GM19324 (cell line): ENCODE results near the gene KDM2A.

ENCODE experiments used
- ATAC-seq: cut with Tn5 transposase; IDR thresholded peaks from one replicate; pipeline ENCODE4 v1.9.1; 2021; ENCODE audit warnings: mild to moderate bottlenecking, moderate library complexity; ENCODE audit not compliant: unreplicated experiment, low FRiP score

The KDM2A gene

DNA sequence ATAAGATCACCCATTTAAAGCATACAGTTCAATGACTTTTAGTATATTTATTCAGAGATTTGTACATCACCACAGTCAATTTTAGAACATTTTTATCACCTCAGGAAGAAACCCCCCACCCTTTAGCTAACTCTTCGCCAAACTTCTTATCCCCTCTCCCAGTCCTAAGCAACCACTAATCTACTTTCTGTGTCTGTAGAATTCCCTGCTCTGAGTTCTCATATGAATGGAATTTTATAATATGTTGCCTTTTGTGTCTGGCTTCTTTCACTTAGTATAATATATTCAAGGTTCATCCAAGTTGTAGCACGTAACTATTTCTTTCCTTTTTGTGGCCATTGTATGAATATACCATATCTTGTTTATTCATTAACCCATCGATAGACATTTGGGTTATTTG is 173.6 kb downstream of the KDM2A start:
- no peak for ATAC-seq

DNA sequence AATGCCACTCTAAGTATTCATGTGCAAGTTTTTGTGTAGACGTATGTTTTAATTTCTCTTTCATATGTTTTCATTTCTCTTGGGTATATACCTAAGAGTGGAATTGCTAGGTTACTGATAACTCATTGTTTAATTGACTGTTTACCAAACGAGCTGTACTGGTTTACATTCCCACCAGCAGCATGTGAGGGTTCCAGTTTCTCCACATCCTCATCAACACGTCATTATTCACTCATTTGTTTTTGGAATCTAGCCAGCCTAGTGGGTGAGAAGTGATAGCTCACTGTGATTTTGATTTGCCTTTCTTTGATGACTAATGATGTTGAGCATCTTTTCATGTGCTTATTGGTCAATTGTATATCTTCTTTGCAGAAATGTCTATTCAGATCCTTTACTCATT is 174.0 kb downstream of the KDM2A start:
- ATAC-seq, result no peak

DNA sequence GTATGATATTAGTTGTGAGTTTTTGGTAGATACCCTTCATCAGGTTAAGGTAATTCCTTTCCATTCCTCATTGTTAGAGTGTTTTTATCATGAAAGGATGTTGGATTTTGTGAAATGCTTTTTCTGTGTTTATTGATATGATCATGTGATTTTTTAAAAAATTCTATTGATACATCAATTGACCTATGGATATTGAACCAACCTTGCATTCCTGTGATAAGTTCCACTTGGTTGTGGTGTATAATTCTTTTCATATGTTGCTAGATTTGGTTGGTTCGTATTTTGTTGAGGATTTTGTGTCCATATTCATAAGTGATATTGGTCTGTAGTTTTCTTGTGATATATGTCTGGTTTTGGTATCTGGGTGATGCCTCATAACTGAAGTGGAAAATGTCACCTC is 176.8 kb downstream of the KDM2A start:
- no peak for ATAC-seq

DNA sequence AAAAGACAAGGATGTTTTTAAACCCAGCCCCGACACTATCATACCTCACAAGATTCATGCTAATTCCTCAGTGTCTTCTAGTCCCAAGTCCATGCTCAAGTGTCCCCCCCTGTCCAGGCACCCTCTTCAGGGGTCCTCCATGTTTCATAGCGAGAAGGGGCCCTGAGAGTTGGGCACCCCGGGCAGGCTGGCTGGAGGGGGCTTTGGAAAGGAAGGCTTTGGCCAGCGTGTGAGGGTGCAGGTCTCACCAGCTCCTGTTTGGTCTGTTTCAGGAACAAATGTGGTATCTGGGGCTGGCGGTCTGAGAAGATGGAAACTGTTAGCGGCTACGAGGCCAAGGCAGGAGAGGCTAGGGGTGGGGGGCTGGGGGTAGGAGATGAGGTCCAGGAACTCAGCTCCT is 179.7 kb downstream of the KDM2A start:
- no peak for ATAC-seq

DNA sequence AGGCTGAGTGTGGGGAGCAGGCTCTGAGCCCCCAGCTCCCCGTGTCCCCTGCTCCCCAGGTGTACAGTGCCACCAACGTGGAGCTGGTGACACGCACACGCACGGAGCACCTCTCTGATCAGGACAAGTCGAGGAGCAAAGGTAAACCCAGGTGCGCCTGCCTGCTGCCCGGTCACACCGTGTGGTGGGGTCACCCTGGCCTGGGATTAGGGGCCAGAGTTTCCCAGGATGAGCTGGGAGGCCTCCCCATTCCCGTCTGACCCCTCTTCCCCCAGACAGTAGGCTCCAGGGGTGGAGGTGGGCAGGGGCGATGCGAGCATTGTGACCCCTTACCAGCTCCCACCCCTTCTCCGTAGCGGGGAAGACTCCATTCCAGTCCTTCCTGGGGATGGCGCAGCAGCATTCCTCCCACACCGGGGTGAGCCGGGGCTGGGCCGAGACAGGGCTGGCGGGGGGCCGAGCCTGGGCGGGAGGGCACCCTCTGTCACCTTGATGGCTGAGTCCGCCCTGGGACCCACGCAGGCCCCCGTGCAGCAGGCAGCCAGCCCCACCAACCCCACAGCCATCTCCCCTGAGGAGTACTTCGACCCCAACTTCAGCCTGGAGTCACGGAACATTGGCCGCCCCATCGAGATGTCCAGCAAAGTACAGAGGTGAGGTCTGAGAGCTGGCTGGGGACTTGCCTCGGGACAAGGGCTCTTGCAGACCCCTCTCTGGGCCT is 180.6 kb downstream of the KDM2A start:
- no peak for ATAC-seq

DNA sequence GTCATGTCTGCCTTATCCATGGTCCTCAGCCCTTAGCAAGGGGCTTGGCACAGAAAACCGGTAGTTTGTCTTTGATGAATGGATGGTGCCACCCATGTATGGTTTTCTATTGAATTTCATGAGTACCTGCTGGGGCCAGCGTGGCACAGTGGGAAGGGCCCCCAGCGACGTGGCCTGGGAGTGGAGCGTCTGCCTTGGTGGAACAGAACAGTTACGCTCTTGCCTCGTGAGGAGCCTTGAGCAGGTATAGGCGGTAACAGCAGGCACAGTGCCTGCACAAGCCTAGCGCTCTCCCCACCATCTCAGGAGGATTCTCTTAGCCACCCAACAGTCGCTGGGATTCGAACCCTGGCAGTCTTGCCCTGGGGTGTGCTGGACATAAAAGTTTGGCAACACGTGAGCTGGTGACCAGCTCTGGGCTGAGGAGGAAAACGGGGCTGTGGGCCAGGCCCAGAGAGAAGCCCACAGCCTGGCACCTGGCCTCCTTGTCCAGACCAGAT is 181.2 kb downstream of the KDM2A start:
- ATAC-seq, result no peak

DNA sequence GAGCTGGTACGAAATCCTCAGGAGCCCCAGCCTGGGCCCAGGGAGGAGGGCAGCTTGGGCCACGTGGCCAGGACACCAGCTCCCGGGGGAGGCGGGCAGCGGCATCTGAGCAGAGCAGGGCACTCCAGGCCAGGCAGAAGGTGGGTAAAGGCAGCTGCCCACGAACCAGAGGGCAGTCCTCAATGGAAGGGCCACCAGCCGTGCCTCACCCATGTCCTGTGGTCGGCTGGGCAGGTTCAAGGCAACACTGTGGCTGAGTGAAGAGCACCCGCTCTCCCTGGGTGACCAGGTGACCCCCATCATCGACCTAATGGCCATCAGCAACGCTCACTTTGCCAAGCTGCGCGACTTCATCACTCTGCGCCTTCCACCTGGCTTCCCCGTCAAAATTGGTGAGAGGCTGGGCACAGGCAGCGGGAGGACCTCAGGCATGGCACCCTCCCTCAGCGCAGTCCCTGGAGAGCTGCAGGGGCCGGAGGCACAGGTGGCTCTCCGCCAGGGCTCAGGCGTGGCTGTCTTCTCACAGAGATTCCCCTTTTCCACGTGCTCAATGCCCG is 181.8 kb downstream of the KDM2A start:
- ATAC-seq, result no peak

DNA sequence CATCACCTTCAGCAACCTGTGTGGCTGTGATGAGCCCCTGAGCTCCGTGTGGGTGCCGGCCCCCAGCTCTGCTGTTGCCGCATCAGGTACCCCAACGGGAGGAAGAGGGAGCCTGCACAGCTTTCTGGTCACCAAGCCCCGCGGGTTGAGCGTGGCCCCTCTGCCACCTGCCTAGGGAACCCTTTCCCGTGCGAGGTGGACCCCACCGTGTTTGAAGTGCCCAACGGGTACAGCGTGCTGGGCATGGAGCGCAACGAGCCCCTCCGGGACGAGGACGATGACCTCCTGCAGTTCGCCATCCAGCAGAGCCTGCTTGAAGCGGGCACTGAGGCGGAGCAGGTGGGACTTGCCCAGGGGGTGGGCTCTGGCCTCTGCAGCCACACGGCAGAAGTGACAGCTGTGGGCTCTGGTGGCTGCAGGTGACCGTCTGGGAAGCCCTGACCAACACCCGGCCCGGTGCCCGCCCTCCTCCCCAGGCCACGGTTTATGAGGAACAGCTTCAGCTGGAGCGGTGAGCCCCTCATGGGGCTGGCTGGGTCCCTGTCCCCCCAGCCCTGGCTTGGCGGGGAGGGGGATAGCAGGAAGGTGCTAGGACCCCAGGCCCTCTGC is 182.4 kb downstream of the KDM2A start:
- no peak for ATAC-seq

DNA sequence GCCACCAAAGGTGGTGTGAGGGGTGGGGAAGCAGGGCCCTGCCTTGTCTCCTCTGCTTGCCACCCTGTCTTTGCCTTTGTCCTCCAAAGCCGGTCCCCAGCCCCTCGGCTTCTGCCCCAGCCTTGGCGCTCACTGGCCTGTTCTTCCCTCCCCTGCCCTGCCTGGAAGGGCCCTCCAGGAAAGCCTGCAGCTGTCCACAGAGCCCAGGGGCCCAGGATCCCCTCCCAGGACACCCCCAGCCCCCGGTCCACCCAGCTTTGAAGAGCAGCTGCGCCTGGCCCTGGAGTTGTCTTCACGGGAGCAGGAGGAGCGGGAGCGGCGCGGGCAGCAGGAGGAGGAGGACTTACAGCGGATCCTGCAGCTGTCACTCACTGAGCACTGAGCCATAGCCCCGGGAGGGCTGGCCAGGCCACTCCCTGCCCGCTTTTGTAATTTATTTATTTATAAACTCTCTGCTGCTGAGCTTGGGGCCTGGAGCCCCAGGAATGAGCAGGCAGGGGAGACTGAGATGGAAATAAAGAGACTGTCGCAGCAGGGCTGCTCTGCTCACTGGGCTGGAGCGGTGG is 183.0 kb downstream of the KDM2A start:
- no peak for ATAC-seq

DNA sequence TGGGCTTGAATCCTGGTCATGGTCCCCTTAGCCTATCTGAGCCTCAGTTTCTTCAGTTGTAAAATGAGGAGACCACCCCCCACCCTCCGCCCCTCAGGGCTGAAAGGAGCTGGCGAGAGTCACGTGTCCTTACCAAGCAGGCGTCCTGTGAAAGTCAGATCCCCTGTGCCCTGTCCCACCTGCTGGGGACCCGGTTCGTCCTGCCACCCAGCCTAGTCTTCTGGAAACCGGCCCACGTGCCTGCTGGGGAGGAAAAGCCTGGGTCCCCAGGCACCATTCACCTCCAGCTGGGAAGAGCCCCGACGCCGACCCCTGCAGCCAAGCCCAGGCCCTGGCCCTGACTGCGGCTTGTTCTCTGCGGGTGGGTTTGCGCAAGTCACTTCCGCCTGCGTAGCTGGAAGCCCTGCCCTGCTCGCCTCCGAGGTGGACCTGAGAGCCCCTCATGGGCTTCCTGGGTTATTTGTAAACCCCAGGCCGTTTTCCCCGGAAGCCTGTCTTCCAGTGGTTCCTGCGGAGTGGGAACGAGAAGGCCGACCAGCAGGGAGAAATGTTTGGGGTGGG is 183.6 kb downstream of the KDM2A start:
- ATAC-seq, result no peak

DNA sequence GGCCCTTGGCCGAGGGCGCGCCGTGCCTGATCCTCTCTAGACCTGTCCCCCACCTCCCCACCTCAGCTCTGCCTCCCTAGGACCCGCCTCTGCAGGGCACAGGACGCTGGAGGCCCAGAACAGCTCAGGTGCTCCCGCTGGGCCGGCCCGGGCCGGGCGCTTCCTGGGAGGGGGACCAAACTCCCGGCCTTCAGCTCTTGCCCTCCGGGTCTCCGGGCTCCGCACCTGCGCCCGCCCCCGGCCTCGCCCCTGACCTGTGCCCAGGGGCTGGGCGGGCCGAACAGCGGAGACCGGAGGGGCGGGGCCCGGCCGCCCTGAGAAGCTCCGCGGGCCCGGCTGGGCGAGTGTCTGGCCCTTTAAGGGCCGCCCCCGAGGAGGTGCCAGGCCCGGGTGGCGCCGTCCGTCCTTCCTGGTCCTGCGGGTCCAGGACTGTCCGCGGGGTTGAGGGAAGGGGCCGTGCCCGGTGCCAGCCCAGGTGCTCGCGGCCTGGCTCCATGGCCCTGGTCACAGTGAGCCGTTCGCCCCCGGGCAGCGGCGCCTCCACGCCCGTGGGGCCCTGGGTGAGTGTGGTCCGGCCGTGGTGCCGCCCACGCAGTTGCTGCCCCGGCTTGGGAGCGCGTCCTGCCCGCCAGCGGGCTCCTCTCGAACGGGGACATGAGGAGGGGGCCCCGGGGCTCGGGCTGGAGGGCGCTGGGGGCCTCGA is 184.2 kb downstream of the KDM2A start, which contains the start of gene SSH3:
TSS of gene SSH3 (plus strand) at position 399 of the 703 bp plus-strand sequence. CDS start at position 495, 96 bp downstream.
- no peak for ATAC-seq

DNA sequence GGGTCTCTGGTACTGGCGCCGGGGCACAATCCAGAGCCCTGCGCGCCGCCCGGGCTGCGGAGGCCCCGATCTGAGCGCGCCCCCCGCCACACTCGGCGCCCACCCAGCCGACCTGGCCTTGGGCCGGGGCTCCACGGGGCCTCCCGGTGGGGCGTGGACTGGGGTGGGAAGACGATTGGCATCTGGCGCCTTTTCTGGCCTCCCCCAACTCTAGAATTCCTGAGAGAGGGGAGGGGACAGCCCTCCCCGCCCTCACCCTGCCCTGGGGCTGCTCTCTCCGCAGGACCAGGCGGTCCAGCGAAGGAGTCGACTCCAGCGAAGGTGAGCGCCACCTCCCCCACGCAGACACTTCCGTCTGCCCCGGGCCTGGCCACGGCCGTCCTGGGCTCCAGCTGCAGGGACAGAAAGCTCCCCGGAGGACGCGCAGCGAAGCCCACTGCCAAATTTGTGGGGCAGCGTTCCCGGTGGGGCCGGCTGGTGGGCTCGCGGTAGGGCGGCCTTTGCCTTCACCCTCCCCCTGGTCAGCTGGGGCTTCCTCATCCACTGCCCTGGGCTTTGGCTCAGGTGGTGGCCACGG is 184.9 kb downstream of the KDM2A start:
- ATAC-seq, result no peak

DNA sequence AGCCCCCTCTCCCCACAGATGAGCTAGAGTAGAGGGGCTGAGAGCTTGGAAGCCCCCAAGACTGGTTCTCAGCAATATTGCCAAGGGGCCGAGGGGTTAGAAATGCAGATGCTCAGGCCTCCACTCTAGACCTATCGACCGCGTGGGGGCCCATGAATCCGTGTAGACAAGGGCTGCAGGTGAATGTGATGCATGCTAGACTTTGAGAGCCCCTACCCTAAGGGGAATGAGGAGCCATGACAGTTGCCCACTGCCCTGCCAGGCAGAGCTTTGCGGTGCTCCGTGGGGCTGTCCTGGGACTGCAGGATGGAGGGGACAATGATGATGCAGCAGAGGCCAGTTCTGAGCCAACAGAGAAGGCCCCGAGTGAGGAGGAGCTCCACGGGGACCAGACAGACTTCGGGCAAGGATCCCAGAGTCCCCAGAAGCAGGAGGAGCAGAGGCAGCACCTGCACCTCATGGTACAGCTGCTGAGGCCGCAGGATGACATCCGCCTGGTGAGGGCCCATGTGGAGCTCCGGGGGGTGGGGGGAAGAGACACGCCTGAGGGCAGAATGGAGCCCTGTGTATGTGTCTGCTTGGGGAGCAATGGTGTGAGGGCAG is 185.5 kb downstream of the KDM2A start:
- ATAC-seq, result no peak

DNA sequence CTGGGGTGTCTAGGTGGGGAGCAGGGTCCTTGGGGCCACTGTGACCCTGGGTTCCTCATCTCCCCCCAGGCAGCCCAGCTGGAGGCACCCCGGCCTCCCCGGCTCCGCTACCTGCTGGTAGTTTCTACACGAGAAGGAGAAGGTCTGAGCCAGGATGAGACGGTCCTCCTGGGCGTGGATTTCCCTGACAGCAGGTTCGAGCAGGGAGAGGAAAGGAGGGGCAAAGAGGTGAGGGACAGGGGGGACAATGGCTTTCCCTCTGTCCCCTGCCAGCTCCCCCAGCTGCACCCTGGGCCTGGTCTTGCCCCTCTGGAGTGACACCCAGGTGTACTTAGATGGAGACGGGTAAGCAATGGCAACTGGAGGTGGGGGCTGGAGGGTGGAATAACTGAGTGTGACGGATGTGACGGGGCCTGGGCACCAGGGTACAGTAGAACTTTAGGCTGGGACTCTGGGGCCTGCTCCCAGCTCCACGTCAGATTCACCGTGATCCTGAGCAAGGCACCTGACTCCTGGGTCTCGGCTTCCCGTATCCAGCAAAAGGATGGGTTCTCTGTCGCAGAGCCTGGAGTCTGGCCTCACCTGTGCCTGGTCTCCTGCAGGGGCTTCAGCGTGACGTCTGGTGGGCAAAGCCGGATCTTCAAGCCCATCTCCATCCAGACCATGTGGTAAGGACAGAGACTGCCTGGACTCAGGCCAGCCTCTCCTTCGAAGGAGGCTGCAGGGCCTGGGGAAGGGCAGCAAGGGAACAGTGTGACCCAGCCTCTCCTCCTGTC is 187.9 kb downstream of the KDM2A start:
- ATAC-seq, result no peak

DNA sequence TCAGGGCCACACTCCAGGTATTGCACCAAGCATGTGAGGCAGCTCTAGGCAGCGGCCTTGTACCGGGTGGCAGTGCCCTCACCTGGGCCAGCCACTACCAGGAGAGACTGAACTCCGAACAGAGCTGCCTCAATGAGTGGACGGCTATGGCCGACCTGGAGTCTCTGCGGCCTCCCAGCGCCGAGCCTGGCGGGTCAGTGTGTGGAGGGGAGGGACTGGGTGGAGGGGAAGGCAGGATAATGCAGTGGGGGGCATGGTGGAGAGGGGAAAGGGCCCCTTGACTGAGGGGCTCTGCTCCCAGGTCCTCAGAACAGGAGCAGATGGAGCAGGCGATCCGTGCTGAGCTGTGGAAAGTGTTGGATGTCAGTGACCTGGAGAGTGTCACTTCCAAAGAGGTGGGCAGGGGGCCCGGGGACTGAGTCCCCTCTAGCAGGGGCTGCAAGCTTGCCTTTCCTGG is 188.5 kb downstream of the KDM2A start:
- no peak for ATAC-seq
